GM23248 (cell line): Measurements from ENCODE around the gene RBM34. TPM values are rescaled to one million over a fixed set of nuclear protein-coding genes. Genes with fewer than 3 reads are reported as not detected.
"Not testable (repeated sequence)": the region's sequence is repeated elsewhere in the genome, so short reads cannot be mapped to it uniquely, and the experiment has no call there.

Source experiments
- DNase-seq: peaks from one replicate; pipeline ENCODE4 v3.0.0-alpha.2; 2015
- H2AFZ ChIP-seq: fragments of 200-600 bp; sonication (generic); 2 replicates; pipeline ENCODE4 v1.6.1; 2016; ENCODE audit warnings: antibody characterized with exemption
- H3F3A ChIP-seq: fragments of 200-600 bp; sonication (generic); 2 replicates; pipeline ENCODE4 v1.6.1; 2016; ENCODE audit warnings: mild to moderate bottlenecking, antibody characterized with exemption, mixed run types; ENCODE audit not compliant: insufficient read depth
- H3K27ac ChIP-seq: fragments of 200-600 bp; sonication (generic); 2 replicates; pipeline ENCODE4 v1.5.1; 2016; ENCODE audit warnings: mild to moderate bottlenecking
- H3K27me3 ChIP-seq: fragments of 200-600 bp; sonication (generic); replicated peaks from 2 replicates; pipeline ENCODE4 v1.6.1; 2016; ENCODE audit warnings: mild to moderate bottlenecking; ENCODE audit not compliant: insufficient read depth
- H3K36me3 ChIP-seq: fragments of 200-600 bp; sonication (generic); 2 replicates; pipeline ENCODE4 v1.6.1; 2016; ENCODE audit warnings: low read depth, mild to moderate bottlenecking
- H3K4me1 ChIP-seq: fragments of 200-600 bp; sonication (generic); 2 replicates; pipeline ENCODE4 v1.6.1; 2016; ENCODE audit warnings: mild to moderate bottlenecking; ENCODE audit not compliant: insufficient read depth
- H3K4me2 ChIP-seq: fragments of 200-600 bp; sonication (generic); one replicate; pipeline ENCODE4 v1.6.1; 2016; ENCODE audit warnings: mild to moderate bottlenecking; ENCODE audit not compliant: unreplicated experiment
- H3K4me3 ChIP-seq: fragments of 200-600 bp; sonication (generic); 2 replicates; pipeline ENCODE4 v1.5.1; 2016; ENCODE audit warnings: mild to moderate bottlenecking
- H3K79me2 ChIP-seq: fragments of 200-600 bp; sonication (generic); 2 replicates; pipeline ENCODE4 v1.6.1; 2016; ENCODE audit warnings: mild to moderate bottlenecking; ENCODE audit not compliant: insufficient read depth
- H3K9ac ChIP-seq: fragments of 200-600 bp; sonication (generic); 2 replicates; pipeline ENCODE4 v1.6.1; 2016; ENCODE audit warnings: mild to moderate bottlenecking
- H3K9me2 ChIP-seq: fragments of 200-600 bp; sonication (generic); 2 replicates; pipeline ENCODE4 v1.6.1; 2016; ENCODE audit warnings: mixed run types, mild to moderate bottlenecking, moderate library complexity; ENCODE audit not compliant: insufficient read depth
- H3K9me3 ChIP-seq: fragments of 200-600 bp; sonication (generic); one replicate; pipeline ENCODE4 v1.6.1; 2017; ENCODE audit warnings: low read depth
- H4K20me1 ChIP-seq: fragments of 200-600 bp; sonication (generic); 2 replicates; pipeline ENCODE4 v1.6.0; 2016; ENCODE audit not compliant: insufficient read depth
- EZH2 ChIP-seq: fragments of 200-600 bp; sonication (generic); IDR thresholded peaks from 2 replicates; pipeline ENCODE4 v1.6.1; 2018; ENCODE audit warnings: antibody characterized with exemption, mild to moderate bottlenecking; ENCODE audit not compliant: insufficient read depth, poor library complexity, severe bottlenecking
- EZH2phosphoT487 ChIP-seq: fragments of 200-600 bp; sonication (generic); IDR thresholded peaks from 2 replicates; pipeline ENCODE4 v1.6.1; 2018; ENCODE audit warnings: antibody characterized with exemption, moderate library complexity, mild to moderate bottlenecking, low read depth; ENCODE audit not compliant: insufficient read depth
- WGBS, 2 experiments: methylation state at CpG; one replicate each; pipeline ENCODE4 v1.1.6; 2015 to 2017; ENCODE audit warnings: low lambda C conversion rate in 2 of 2, low coverage in 1 of 2; ENCODE audit errors: missing lambda C conversion rate in 2 of 2; 5-methylcytosine and 5-hydroxymethylcytosine counted together
- in situ Hi-C: fragments of 300-500 bp; cut with MboI; formaldehyde crosslinking; loops from 2 replicates; pipeline ENCODE4 v1.15.0; 2020
- microRNA-seq: library from miRNA; unstranded; fragments of <30 nt; microRNA quantifications from one replicate; pipeline ENCODE4, GENCODE V29; 2016; ENCODE audit warnings: borderline number of aligned reads
- polyA plus RNA-seq: library from polyadenylated mRNA; unstranded; fragments of >200 nt; fragmentation: Nextera tagmentation; extraction: Ambion mirVana; gene quantifications from 2 replicates; pipeline ENCODE4 v1.2.1, GENCODE V29; 2016
- small RNA-seq: library from RNA; depleted of rRNA; stranded (forward); fragments of <200 nt; gene quantifications from one replicate; pipeline ENCODE3, GENCODE V24; 2014; ENCODE audit warnings: low read depth, low replicate concordance
- total RNA-seq: library from RNA; depleted of rRNA; stranded (reverse); fragments of >200 nt; shearing (Covaris generic); gene quantifications from 2 replicates; pipeline ENCODE4 v1.2.3, GENCODE V29; 2014; rRNA removed

The RBM34 gene
- total and polyA plus RNA-seq, 2 experiments from 2014 or later = 53.6 to 79.3 TPM

DNA sequence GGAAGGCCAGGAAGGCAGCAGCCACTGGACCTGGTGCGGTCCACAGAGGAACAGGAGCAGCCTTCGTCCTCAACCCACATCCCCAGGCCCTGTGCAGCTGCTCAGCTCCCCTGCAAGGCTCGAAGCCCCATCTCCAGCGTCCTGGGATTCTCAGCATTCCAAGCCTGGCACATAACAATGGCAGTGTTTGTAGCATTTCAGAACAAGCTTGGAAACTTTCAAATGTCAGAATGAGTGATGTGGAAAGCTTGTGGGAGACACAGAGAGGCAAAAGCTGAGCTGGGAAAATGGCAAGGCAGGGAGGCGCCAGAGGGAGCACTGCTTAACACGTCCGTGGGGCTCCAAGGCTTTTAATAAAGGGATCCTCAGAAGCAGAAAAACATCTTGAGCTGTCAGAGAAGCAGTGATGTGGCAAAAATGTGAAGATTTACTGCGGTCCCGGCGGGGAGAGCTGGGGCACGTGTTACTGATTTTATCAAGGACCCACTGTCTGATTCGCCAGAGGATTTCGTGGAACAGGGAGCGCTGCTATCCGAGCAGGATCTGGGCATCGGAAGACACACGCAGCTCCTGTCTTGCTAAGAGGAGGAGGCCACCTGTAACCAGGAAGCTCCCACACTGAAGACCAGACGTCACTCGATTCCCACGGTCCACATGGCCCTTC, 70.5 kb downstream of the RBM34 start:
- Histone ChIP-seq H2AFZ (peak overlapping the region; percentile 27), H3K79me2 (no peaks in the 10 kb centered on the region), H3K9ac (no peak overlapping the region), H3K9me3 (no peaks in the 10 kb centered on the region), H3K4me3 (no peak overlapping the region), H3K27me3 (no peaks in the 10 kb centered on the region), H3K36me3 (no peaks in the 10 kb centered on the region), H3K4me2 (no peak overlapping the region), H3K4me1 (peaks cover 8% of the 10 kb centered on the region), H4K20me1 (no peaks in the 10 kb centered on the region), H3K27ac (no peak overlapping the region), H3F3A (no peaks in the 10 kb centered on the region), H3K9me2 (no peaks in the 10 kb centered on the region)
- WGBS, 2 experiments = 33 to 34% methylated on average over 20 of the region's 20 CpGs
- in situ Hi-C loops = no loop called here
- peak; percentile 24 for DNase-seq
- no peak for TF ChIP-seq EZH2phosphoT487
- no peak for TF ChIP-seq EZH2

DNA sequence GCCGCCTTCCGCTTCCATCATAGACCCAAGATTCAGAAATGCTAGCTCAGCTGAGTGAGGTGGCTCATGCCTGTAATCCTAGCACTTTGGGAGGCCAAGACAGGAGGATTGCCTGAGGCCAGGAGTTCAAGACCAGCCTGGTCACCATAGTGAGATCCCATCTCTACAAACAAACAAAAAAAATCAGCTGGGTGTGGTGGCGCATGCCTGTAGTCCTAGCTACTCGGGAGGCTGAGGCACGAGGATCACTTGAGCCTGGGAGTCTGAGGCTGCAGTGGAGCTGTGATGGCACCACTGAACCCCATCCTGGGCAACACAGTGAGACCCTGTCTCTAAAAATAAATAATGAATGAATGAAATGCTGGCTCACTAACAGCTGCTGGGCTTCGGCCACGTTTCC, 72.1 kb downstream of the RBM34 start:
- TF ChIP-seq EZH2 = no peak
- 92 to 95% methylated on average over 6 of the region's 7 CpGs for WGBS, 2 experiments
- Histone ChIP-seq H2AFZ (no peak overlapping the region), H3K27ac (no peak overlapping the region), H3K9me2 (no peaks in the 10 kb centered on the region), H3K9me3 (no peaks in the 10 kb centered on the region), H3K4me1 (peaks cover 8% of the 10 kb centered on the region), H3K9ac (no peak overlapping the region), H3K27me3 (no peaks in the 10 kb centered on the region), H3K4me2 (no peak overlapping the region), H3K36me3 (no peaks in the 10 kb centered on the region), H4K20me1 (no peaks in the 10 kb centered on the region), H3K4me3 (no peak overlapping the region), H3K79me2 (no peaks in the 10 kb centered on the region), H3F3A (no peaks in the 10 kb centered on the region)
- DNase-seq = no peak
- in situ Hi-C loops = loop anchor here (10.0 kb wide), 2 partner anchors 114 to 364 kb away; no protein-coding TSS in a partner anchor

DNA sequence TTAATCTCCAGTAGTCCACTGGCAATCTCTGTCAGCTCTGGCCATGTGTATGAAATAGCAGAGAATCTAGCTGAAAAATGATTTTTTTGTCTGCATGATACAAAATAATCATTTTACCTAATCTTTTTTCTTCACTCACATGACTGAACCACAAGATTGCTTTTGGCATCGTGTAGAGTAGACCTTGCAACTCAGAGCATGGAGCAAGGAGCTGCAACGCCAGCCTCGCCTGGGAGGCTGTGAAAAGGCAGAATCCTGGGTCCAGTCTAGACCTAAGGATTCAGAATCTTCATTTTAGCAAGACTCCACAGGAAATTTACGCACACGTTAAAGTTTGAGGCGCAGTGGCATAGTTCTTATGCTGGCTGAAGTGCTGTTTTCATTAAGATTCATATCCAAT, 72.6 kb downstream of the RBM34 start:
- peaks cover under 1% of the 10 kb centered on the region; the same call in 1 of the 2 replicates for H3F3A ChIP-seq
- H3K9me2 ChIP-seq = no peaks in the 10 kb centered on the region
- no peak overlapping the region for H3K9ac ChIP-seq
- H3K27me3 ChIP-seq = no peaks in the 10 kb centered on the region
- peaks cover 7% of the 10 kb centered on the region for H3K4me1 ChIP-seq
- TF ChIP-seq EZH2 (no peak), EZH2phosphoT487 (no peak)
- in situ Hi-C loops = loop anchor here (10.0 kb wide), 2 partner anchors 114 to 364 kb away; no protein-coding TSS in a partner anchor
- no peak overlapping the region for H2AFZ ChIP-seq
- no peaks in the 10 kb centered on the region for H3K79me2 ChIP-seq
- H3K36me3 ChIP-seq = no peaks in the 10 kb centered on the region
- WGBS, 2 experiments = 88 to 93% methylated on average over 6 of the region's 6 CpGs
- H3K27ac ChIP-seq = no peak overlapping the region
- DNase-seq = no peak
- H3K4me2 ChIP-seq = no peak overlapping the region
- no peaks in the 10 kb centered on the region for H4K20me1 ChIP-seq
- no peaks in the 10 kb centered on the region for H3K9me3 ChIP-seq
- no peak overlapping the region for H3K4me3 ChIP-seq

DNA sequence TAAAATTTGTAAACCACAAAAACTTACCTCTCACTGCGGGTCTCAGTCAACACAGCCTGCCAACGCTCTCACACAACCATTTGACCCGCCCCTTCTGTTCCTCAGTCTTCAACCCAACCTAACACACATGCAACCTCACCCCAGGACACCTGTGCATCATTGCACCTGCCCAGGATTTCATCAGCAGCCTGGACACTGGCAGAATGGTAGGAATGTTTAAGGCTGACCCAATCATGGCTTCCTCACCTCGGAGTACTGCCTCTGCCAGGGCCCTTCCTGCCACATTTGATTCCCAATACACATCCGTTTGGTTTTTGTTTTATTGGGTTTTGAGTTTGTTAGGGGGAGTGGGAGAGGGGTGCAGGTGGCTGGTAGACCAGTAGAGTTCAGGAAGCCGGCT, 73.1 kb downstream of the RBM34 start:
- in situ Hi-C loops = loop anchor here (10.0 kb wide), 2 partner anchors 113 to 363 kb away; no protein-coding TSS in a partner anchor
- H3K27me3 ChIP-seq = no peaks in the 10 kb centered on the region
- no peaks in the 10 kb centered on the region for H3K36me3 ChIP-seq
- TF ChIP-seq EZH2phosphoT487 (no peak), EZH2 (no peak)
- H3K9me2 ChIP-seq = no peaks in the 10 kb centered on the region
- no peak overlapping the region for H3K27ac ChIP-seq
- H3K4me2 ChIP-seq = no peak overlapping the region
- H2AFZ ChIP-seq = no peak overlapping the region
- H4K20me1 ChIP-seq = no peaks in the 10 kb centered on the region
- H3F3A ChIP-seq = peaks cover 6% of the 10 kb centered on the region
- no peak overlapping the region for H3K4me3 ChIP-seq
- H3K9me3 ChIP-seq = no peaks in the 10 kb centered on the region
- WGBS, 2 experiments = 80 to 82% methylated on average over 6 of the region's 6 CpGs
- peaks cover 7% of the 10 kb centered on the region for H3K4me1 ChIP-seq
- no peak overlapping the region for H3K9ac ChIP-seq
- DNase-seq = no peak
- H3K79me2 ChIP-seq = no peaks in the 10 kb centered on the region

DNA sequence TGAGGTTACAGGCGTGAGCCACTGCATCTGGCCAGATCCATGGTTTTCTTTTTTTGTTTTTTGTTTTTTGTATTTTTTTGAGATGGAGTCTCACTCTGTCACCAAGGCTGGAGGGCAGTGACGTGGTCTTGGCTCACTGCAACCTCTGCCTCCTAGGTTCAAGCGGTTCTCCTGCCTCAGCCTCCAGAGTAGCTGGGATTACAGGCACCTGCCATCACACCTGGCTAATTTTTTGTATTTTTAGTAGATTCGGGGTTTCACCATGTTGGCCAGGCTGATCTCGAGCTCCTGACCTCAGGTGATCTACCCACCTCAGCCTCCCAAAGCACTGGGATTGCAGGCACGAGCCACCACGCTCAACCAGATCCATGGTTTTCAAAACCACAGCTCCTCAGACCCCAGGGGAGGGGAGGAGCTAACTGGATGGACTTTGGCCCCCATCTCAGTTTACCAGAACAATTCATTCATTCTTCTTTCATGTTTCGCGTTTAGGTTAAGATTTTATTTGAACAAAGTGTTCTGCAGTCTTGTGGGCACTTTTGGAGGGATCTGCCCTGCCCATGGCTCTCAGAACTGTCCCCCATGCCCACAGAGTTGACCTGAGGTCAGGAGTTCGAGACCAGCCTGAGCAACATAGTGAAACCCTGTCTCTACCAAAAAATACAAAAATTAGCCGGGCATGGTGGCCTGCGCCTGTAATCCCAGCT, 75.5 kb downstream of the RBM34 start:
- not testable (repeated sequence) for H3K9me2 ChIP-seq, H3K4me3 ChIP-seq, H3K9ac ChIP-seq, H4K20me1 ChIP-seq, H2AFZ ChIP-seq, H3K79me2 ChIP-seq, H3K36me3 ChIP-seq, H3K9me3 ChIP-seq, H3K27ac ChIP-seq, DNase-seq, H3K27me3 ChIP-seq, H3K4me2 ChIP-seq
- H3K4me1 ChIP-seq = peaks cover 13% of the 10 kb centered on the region
- 94% methylated on average over 12 of the region's 12 CpGs for WGBS, 2 experiments
- in situ Hi-C loops = loop anchor here (10.0 kb wide), 2 partner anchors 111 to 361 kb away; no protein-coding TSS in a partner anchor
- peaks cover 11% of the 10 kb centered on the region for H3F3A ChIP-seq

Small RNA genes within 50 kb of the gene (microRNA-seq; reads per million reads assigned to microRNA genes)
- gene MIR4753 = not detected

Small RNA genes within 50 kb of the gene (small RNA-seq; reads per million reads assigned to genes)
- gene AL732292.1 (not detected), gene MIR4753 (not detected), gene SNORA14B (0.31 reads per million)

Other genes with a start within 250 kb of the RBM34 start
- gene TOMM20, start 32.4 kb downstream of the RBM34 start, total RNA-seq = 85.0 and 103 TPM in 2 replicates
- gene TOMM20, start 32.4 kb downstream of the RBM34 start, polyA plus RNA-seq = 74.9 and 75.7 TPM in 2 replicates
- gene ARID4B, start 166.9 kb upstream of the RBM34 start, total RNA-seq = 15.0 and 17.8 TPM in 2 replicates
- 23.8 and 25.6 TPM in 2 replicates for gene ARID4B, start 166.9 kb upstream of the RBM34 start, polyA plus RNA-seq
- gene GGPS1, start 167.3 kb upstream of the RBM34 start, total RNA-seq = 33.6 and 46.8 TPM in 2 replicates
- gene GGPS1, start 167.3 kb upstream of the RBM34 start, polyA plus RNA-seq = 59.4 and 59.9 TPM in 2 replicates
- gene TBCE, start 206.2 kb upstream of the RBM34 start, total RNA-seq = 23.3 and 24.4 TPM in 2 replicates
- gene TBCE, start 206.2 kb upstream of the RBM34 start, polyA plus RNA-seq = 33.8 and 35.3 TPM in 2 replicates